SU-DHL-6 (cell line): ENCODE results near the gene ELMOD3.
"Not testable (repeated sequence)": the region's sequence is repeated elsewhere in the genome, so short reads cannot be mapped to it uniquely, and the experiment has no call there.

ENCODE experiments used
- H2AFZ ChIP-seq: fragments of 200-600 bp; sonication (generic); 2 replicates; pipeline ENCODE4 v1.6.1; 2014; ENCODE audit warnings: low read depth, mild to moderate bottlenecking, moderate library complexity, mixed read lengths, antibody characterized with exemption, low read length; ENCODE audit not compliant: severe bottlenecking
- H3F3A ChIP-seq: fragments of 200-600 bp; shearing (Covaris generic); 2 replicates; pipeline ENCODE4 v1.6.0; 2016; ENCODE audit warnings: antibody characterized with exemption, mild to moderate bottlenecking; ENCODE audit not compliant: insufficient read depth
- H3K27ac ChIP-seq: fragments of 200-600 bp; sonication (generic); 2 replicates; pipeline ENCODE4 v1.5.1; 2016; ENCODE audit warnings: low read depth, mild to moderate bottlenecking, low read length, moderate library complexity, mixed read lengths
- H3K27me3 ChIP-seq: fragments of 200-600 bp; sonication (generic), shearing (Covaris generic); 2 replicates; pipeline ENCODE4 v1.6.0; 2014; ENCODE audit warnings: mild to moderate bottlenecking, low read length
- H3K36me3 ChIP-seq: fragments of 200-600 bp; sonication (generic); 2 replicates; pipeline ENCODE4 v1.6.1; 2014; ENCODE audit warnings: mild to moderate bottlenecking, low read length, mixed read lengths
- H3K4me2 ChIP-seq: fragments of 300-600, 200-600 bp; shearing (Covaris generic), sonication (generic); 2 replicates; pipeline ENCODE4 v1.6.0; 2014; ENCODE audit warnings: low read length, low read depth, mild to moderate bottlenecking; ENCODE audit not compliant: poor library complexity, severe bottlenecking
- H3K4me3 ChIP-seq: fragments of 200-600 bp; sonication (generic); 2 replicates; pipeline ENCODE4 v1.5.1; 2014; ENCODE audit warnings: antibody characterized with exemption, low read length, mild to moderate bottlenecking, mixed read lengths; ENCODE audit not compliant: insufficient read depth, poor library complexity, severe bottlenecking
- H3K79me2 ChIP-seq: fragments of 200-600 bp; sonication (generic); 2 replicates; pipeline ENCODE4 v1.6.1; 2014; ENCODE audit warnings: mild to moderate bottlenecking, low read length, moderate library complexity; ENCODE audit not compliant: insufficient read depth
- H3K9ac ChIP-seq: fragments of 200-600 bp; sonication (generic); 2 replicates; pipeline ENCODE4 v1.7.0; 2014; ENCODE audit warnings: mild to moderate bottlenecking, low read length
- H3K9me2 ChIP-seq: fragments of 200-600 bp; sonication (generic); replicated peaks from 2 replicates; pipeline ENCODE4 v1.6.1; 2014; ENCODE audit warnings: low read length; ENCODE audit not compliant: insufficient read depth
- H3K9me3 ChIP-seq: fragments of 200-600 bp; sonication (generic); 2 replicates; pipeline ENCODE4 v1.6.1; 2014; ENCODE audit warnings: low read length, mixed read lengths; ENCODE audit not compliant: insufficient read depth
- H4K20me1 ChIP-seq: fragments of 200-600 bp; sonication (generic); 2 replicates; pipeline ENCODE4 v1.6.1; 2014; ENCODE audit warnings: low read depth, mild to moderate bottlenecking, antibody characterized with exemption, low read length, moderate library complexity, mixed read lengths
- EZH2phosphoT487 ChIP-seq: fragments of 200-600 bp; sonication (generic), shearing (Covaris generic); conservative IDR thresholded peaks from 2 replicates; pipeline ENCODE4 v1.6.1; 2018; ENCODE audit warnings: mild to moderate bottlenecking, antibody characterized with exemption, low read length, moderate library complexity, mixed read lengths
- TF ChIP-seq, protein P1 (sequence below): fragments of 200-600 bp; sonication (generic); IDR thresholded peaks from one replicate; pipeline ENCODE4 v1.5.1; 2017; ENCODE audit warnings: antibody characterized with exemption, mild to moderate bottlenecking, low read length, moderate library complexity; ENCODE audit not compliant: insufficient read depth, poor library complexity, severe bottlenecking

Gene ELMOD3

DNA sequence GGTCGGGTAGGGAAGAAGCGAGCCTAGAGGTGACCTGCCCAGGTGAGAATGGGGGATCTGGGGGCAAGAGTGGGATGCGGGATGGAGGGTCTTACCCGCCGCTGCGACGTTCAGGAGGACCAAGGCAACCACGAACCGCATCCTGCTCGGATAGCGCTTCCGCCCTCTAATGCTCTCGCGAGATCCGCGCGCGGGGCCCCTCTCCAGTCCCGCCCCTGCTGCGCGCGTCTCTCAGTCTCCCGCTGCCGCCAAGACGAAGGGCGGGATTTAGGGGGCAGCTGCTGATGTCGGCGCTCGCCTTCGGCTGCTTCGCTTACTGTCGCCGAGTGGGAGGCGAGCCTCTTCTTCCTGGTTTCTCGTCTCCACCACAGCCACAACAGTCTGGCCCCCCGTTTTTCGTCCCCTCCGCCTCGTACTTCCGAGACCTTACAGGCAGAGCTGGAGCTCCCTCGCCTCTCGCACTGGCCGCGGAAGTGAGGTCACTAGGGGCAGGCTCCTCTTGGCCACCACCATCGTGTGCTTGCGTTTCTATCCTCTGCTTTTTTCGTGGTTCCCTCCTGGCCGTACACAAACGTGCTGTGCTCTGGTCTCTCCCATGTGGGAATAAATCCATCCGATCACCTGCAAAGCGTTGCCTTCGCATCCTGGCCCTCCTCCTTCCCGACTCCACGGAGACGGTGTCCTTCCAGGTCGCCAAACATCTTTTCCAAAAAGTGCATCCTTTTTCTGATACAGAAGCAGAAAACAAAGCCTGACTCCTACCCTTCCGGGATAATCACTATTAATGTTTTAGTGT is 26.5 kb upstream of the ELMOD3 start, which contains the start of gene TGOLN2:
Gene TGOLN2, minus strand, starts transcription at position 168 of the 796 bp plus-strand sequence. Its CDS starts 27 bp downstream, at position 141.
- Histone ChIP-seq H3K4me2 (peak within 1 kb of the TSS; percentile 93), H3K9ac (peak within 1 kb of the TSS; percentile 84), H3K9me3 (no peaks in the 10 kb centered on the region), H3K79me2 (peaks cover 47% of the 10 kb centered on the region), H3K27ac (peak within 1 kb of the TSS; percentile 82), H3K27me3 (no peaks in the 10 kb centered on the region), H3K9me2 (no peaks in the 10 kb centered on the region), H3F3A (no peaks in the 10 kb centered on the region), H4K20me1 (peaks cover 23% of the 10 kb centered on the region), H2AFZ (peak within 1 kb of the TSS; percentile 1), H3K4me3 (peak within 1 kb of the TSS; percentile 83), H3K36me3 (peaks cover 22% of the 10 kb centered on the region)
- TF ChIP-seq EZH2phosphoT487 = no peak
- TF ChIP-seq, protein P1, sequence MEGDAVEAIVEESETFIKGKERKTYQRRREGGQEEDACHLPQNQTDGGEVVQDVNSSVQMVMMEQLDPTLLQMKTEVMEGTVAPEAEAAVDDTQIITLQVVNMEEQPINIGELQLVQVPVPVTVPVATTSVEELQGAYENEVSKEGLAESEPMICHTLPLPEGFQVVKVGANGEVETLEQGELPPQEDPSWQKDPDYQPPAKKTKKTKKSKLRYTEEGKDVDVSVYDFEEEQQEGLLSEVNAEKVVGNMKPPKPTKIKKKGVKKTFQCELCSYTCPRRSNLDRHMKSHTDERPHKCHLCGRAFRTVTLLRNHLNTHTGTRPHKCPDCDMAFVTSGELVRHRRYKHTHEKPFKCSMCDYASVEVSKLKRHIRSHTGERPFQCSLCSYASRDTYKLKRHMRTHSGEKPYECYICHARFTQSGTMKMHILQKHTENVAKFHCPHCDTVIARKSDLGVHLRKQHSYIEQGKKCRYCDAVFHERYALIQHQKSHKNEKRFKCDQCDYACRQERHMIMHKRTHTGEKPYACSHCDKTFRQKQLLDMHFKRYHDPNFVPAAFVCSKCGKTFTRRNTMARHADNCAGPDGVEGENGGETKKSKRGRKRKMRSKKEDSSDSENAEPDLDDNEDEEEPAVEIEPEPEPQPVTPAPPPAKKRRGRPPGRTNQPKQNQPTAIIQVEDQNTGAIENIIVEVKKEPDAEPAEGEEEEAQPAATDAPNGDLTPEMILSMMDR = no peak

DNA sequence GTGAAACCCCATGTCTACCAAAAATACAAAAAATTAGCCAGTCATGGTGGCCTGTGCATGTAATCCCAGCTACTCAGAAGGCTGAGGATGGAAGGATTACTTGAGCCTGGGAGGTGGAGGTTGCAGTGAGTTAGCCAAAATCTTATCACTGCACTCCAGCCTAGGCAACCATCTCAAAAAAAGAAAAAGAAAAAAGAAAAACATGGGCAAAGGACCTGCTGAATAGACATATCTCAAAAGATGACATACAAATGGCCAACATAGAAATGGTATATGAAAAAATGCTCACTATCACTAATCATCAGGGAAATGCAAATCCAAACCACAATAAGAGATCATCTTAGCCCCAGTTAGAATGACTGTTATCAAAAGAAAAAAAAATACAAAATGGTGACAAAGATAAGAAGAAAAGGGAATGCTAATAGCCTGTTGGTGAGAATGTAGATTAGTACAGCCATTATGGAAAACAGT is 25.4 kb upstream of the ELMOD3 start:
- H3K4me2 ChIP-seq = peak overlapping the region; percentile 67

DNA sequence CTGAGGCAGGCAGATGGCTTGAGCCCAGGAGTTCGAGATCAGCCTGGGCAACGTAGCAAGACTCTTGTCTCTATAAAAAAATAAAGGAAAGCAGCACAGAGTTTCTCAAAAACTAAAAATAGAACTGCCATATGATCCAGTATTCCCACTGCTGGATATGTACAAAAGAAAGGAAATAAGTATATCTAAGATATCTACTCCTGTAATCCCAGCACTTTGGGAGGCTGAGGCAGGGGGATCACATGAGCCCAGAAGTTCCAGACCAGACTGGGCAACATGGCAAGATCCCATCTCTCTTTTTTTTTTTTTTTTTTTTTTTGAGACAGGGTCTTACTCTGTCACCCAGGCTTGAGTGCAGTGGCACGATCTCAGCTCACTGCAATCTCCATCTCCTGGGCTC is 24.9 kb upstream of the ELMOD3 start:
- not testable (repeated sequence) for H3K9me2 ChIP-seq, H3K9me3 ChIP-seq, H3F3A ChIP-seq, H2AFZ ChIP-seq, H3K27me3 ChIP-seq, H3K4me2 ChIP-seq, H3K9ac ChIP-seq, H3K4me3 ChIP-seq, H3K27ac ChIP-seq
- Histone ChIP-seq H3K36me3 (peaks cover 12% of the 10 kb centered on the region), H3K79me2 (peaks cover 30% of the 10 kb centered on the region), H4K20me1 (peaks cover 15% of the 10 kb centered on the region)

More for the DNA sequence above, 25.4 kb upstream of the ELMOD3 start:
- Histone ChIP-seq H3K79me2 (peaks cover 35% of the 10 kb centered on the region), H2AFZ (peak overlapping the region; percentile 1), H3K9ac (peak overlapping the region; percentile 84), H3K27me3 (no peaks in the 10 kb centered on the region), H3K36me3 (peaks cover 16% of the 10 kb centered on the region), H3K27ac (no peak overlapping the region), H4K20me1 (peaks cover 19% of the 10 kb centered on the region), H3K9me3 (no peaks in the 10 kb centered on the region), H3K9me2 (no peaks in the 10 kb centered on the region), H3K4me3 (no peak overlapping the region), H3F3A (no peaks in the 10 kb centered on the region)
- TF ChIP-seq, protein P1 = no peak
- no peak for TF ChIP-seq EZH2phosphoT487
